NCI-H2196 (cell line): ENCODE results near the gene FAM72D.
"Not testable (repeated sequence)": the region's sequence is repeated elsewhere in the genome, so short reads cannot be mapped to it uniquely, and the experiment has no call there.

Experiments
- DNase-seq: peaks from one replicate; lab custom pipeline; 2025; ENCODE audit not compliant: unreplicated experiment; lab: John Stamatoyannopoulos, UW

The FAM72D gene

DNA sequence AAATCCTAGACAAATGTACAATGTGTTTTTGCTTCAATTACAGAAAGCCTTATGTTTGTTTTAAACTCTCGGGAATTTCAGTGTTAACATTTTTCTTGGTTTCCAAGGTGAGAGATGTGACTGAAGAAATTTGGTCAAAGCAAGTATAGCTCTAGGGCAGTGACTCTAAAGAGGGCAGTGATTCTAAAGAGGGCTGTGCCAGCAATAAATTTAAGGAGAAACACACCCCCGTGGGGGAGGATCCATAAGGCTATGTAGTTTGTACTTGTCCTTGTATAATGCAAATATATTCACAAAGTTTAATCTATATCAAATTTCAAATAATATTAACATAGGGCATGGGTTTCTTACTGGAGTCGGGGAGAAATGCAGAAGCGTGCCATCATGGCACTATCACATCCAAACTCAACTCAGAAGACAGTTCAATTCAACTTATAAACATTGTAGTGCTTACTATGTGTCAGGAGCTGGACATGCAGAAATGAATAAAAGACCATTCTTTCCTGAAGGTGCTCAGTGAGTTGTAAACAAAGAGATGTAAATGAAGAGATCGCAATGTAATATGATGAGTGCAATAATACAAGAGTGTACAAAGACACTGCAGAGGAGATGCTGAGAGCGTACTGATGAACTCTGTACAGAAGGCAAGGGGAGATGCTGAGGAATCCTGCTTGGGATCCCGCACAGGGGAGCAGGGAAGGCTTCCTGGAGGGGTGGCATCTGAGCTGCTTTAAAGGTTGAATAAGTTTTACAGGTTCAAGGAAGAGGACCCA lies 13.1 kb upstream of the FAM72D start:
- DNase-seq = not testable (repeated sequence)

DNA sequence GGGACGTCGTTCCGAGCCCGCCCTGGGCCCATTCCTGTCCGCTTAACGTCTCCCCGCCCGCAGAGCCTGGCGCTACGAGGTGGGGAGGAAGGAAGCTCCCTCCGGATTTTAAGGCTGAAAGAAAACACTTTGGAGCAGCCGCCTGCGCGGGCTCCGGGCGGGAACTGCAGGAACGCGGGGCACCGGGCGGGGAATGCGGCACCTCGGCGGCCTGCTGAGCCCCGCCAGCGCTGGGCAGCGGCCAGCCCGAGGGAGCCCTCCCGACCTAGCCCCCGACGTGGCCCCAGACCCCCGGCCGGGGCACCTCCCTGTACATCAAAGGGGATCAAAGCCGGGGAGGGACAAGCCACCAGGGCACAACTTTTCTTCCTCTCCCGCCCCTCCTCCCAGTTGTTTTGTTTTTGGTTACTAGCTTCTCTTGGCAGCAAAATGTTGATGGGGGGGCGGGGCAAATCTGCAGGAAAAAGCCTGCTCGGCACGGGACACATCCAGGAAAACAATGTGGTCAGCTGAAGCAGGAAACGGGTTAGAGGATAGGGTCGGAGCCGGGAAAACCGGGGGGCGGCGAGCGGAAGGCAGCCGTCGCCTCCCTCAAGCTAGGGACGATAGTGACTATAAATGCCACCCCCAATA lies 2.1 kb upstream of the FAM72D start:
- not testable (repeated sequence) for DNase-seq

GRCh38 chr1:145094655-145095211 lies 1.0 kb upstream of the FAM72D start:
- DNase-seq = not testable (repeated sequence)

GRCh38 chr1:145101725-145102124 lies 6.0 kb downstream of the FAM72D start:
- DNase-seq = not testable (repeated sequence)

GRCh38 chr1:145103294-145103693 lies 7.5 kb downstream of the FAM72D start:
- DNase-seq = not testable (repeated sequence)

DNA sequence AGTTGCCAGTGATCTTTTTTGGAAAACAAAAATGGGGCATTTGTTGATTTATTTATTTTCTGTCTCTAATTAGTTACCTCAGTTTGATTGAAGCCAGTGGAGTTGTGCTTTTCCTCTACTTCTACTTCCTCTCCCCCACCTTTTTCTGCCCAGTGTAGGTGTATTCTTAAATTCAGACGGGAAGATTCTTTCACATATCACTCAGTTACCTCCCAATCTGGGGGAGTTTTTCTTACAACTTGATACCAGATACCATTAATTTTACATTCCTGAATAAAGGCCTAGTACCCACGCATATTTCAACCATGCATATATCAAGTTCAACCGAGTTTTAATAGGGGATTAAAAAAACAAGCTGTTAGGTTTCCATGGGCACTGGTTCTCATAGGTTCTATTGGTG lies 15.9 kb downstream of the FAM72D start:
- not testable (repeated sequence) for DNase-seq

DNA sequence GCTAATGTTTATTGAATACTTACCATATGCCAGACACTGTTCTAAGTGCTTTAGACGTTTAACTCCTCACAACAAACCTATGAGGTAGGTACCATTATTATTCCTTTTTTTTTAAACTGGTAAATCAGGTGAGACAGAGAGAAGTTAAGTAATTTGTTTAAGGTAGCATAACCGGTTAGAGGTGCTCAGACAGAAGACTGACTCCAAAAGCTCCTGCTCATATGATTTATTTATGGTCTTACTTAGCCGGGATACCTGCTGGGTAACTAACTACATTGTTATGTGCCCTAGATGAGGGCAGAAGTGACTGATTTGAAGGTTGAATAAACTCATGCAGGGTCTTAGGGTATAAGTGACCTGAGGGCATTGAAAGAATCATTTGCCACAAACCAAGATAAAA lies 16.9 kb downstream of the FAM72D start:
- not testable (repeated sequence) for DNase-seq

DNA sequence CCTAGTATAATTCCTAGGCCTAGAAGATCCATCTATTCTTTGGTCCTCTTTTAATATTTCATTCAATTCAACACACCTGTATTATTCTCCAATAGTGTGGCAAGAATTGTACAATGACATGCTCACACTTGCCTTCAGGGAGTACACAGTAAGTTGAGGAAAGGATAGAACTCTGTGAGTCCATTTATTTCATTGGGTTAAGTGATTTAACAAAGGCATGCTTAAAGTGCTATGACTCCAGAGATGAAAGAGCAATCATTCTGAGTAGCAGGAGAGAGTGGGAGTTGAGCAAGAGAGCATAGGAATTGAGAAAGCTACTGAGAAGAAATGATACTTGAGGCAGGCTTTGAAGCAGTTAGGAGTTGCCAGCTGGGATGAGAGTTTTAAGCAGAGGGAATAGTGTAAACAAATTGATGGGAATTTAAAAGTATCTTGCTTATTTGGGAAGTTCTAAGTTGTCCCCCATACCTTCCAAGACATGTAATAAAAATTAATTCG lies 18.8 kb downstream of the FAM72D start:
- DNase-seq = not testable (repeated sequence)

GRCh38 chr1:145115587-145116493 lies 20.1 kb downstream of the FAM72D start:
- not testable (repeated sequence) for DNase-seq

GRCh38 chr1:145119842-145120241 lies 24.1 kb downstream of the FAM72D start:
- not testable (repeated sequence) for DNase-seq

DNA sequence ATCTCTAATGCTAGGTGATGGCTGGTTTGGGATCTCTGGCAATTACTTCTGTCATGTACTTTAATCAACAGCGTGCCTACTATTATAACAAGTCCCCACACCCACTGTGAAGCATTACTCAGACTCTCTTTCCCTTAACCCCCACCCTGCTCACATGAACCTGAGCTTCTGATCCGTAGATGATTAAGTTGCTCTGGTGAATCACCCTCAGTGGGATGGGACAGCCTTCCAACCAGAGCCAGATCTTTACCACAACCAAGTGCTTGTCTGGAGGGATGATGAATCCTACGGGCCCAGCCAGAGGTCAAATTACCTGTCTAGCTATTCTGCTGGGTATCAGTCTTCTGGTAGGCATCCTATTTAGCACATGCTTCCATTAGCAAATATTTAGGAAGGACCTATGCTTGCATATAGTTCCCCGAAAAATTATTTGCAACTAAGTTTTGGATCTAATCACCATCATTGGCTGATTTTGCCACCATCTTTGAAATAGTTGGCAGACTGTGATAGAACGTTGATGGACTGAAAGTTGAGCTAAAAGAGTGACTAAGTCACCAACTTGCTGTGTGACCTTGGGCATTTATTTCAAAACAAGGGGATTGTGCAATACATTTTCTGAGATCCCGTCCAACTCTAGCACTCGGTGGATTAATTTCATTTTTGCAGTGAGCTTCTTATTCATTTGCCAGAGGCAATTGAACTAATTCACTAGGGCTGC lies 26.7 kb downstream of the FAM72D start:
- DNase-seq = not testable (repeated sequence)

DNA sequence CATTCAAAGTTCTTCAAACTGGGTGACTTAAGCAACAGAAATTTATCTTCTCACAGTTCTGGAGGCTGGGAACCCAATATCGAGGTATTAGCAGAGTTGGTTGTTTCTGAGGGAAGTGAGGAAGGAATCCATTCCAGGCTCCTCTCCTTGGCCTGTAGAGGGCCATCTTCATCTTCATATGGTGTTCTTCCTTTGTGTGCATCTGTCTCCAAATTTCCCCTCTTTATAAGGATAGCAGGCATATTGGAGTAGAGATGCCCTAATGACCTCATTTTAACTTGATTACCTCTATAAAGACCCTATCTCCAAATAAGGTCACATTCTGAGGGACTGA lies 27.3 kb downstream of the FAM72D start:
- not testable (repeated sequence) for DNase-seq

- not testable (repeated sequence) for DNase-seq
These were observed 28.3 kb downstream of the FAM72D start for GRCh38 chr1:145123992-145124641.

GRCh38 chr1:145125112-145125511 lies 29.3 kb downstream of the FAM72D start:
- DNase-seq = not testable (repeated sequence)

DNA sequence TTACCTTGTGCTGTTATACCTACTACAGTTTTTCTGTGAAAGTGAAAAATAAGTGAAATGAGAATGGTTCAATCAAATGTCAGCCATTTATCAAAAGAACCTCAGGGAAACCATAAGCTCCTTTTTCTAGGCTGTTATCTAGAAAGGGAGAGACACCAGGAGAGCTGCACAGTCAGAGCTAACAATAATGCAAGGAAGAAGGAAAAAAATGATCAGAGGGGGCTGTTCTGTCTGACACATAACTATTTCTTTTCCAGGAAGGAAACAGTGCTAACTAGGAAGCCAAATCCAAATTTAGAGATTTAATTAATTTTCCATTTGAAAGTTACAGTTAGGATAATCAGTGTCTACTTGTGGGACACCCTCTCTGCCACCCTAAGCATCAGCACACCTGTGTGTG lies 31.4 kb downstream of the FAM72D start:
- not testable (repeated sequence) for DNase-seq

GRCh38 chr1:145128697-145129469 lies 33.1 kb downstream of the FAM72D start:
- not testable (repeated sequence) for DNase-seq

DNA sequence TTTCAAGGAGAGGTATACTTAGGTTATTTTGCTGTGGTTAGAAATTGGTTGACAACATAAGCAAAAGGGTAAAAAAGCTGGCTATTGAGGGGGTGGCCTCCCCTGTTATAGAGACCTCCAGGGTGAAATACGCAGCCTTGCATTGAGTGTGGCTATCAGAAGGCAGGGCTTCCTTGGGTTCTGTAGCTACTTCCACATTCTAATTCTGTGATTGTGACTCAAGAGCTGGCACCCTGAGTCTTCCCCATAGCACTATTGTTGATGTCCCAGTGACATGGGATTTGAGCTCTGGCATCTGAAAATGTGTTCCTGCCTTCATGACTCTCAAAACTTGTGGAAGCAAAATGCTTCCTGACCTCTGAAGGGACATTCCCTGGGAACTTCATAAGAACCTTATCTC lies 38.7 kb downstream of the FAM72D start:
- DNase-seq = not testable (repeated sequence)

- not testable (repeated sequence) for DNase-seq
These were observed 44.8 kb downstream of the FAM72D start for GRCh38 chr1:145140549-145140948.
